UCSD-AML1 (cell line): ENCODE results near the gene XIAP.

Experiments used
- DNase-seq: peaks from one replicate; lab custom pipeline; 2025; ENCODE audit not compliant: unreplicated experiment; lab: John Stamatoyannopoulos, UW

The XIAP gene

GRCh38 chrX:123959281-123960063, 99.6 kb downstream of the XIAP start:
- peak; percentile 48 for DNase-seq

GRCh38 chrX:123960956-123961267, 101.1 kb downstream of the XIAP start:
- no peak for DNase-seq

GRCh38 chrX:123961268-123962005, 101.6 kb downstream of the XIAP start, which contains the start of gene STAG2:
Gene STAG2 (plus strand): TSS chrX:123961706. CDS start chrX:124022628, 60,922 bp downstream.
- DNase-seq, result peak; percentile 72

GRCh38 chrX:123962006-123962467, 102.2 kb downstream of the XIAP start:
- no peak for DNase-seq

- peak; percentile 78 for DNase-seq
These were observed 103.0 kb downstream of the XIAP start for GRCh38 chrX:123962794-123963373.
